ENCODE results near the gene FAM107B. TPM values are rescaled to one million over a fixed set of nuclear protein-coding genes. Genes with fewer than 3 reads are reported as not detected.

FAM107B gene
- total RNA-seq, 1 experiment from 2014 or later, result 41.6 TPM

GRCh38 chr10:14665865-14666857 lies 108.5 kb downstream of the FAM107B start:
- no peak overlapping the region for H3K9ac ChIP-seq (ENCODE audit: low read length)
- H3K9me3 ChIP-seq (ENCODE audit: control insufficient read depth in 1 of 2, insufficient read depth in 1 of 2, low read depth in 1 of 2, low read length in 2 of 2), result no peaks in the 10 kb centered on the region
- no peak for TF ChIP-seq TCF7L2 (IDR thresholded peaks at IDR 0.05; ENCODE audit: borderline replicate concordance, extremely low read depth, insufficient read depth, insufficient read length)
- TF ChIP-seq, protein P1, sequence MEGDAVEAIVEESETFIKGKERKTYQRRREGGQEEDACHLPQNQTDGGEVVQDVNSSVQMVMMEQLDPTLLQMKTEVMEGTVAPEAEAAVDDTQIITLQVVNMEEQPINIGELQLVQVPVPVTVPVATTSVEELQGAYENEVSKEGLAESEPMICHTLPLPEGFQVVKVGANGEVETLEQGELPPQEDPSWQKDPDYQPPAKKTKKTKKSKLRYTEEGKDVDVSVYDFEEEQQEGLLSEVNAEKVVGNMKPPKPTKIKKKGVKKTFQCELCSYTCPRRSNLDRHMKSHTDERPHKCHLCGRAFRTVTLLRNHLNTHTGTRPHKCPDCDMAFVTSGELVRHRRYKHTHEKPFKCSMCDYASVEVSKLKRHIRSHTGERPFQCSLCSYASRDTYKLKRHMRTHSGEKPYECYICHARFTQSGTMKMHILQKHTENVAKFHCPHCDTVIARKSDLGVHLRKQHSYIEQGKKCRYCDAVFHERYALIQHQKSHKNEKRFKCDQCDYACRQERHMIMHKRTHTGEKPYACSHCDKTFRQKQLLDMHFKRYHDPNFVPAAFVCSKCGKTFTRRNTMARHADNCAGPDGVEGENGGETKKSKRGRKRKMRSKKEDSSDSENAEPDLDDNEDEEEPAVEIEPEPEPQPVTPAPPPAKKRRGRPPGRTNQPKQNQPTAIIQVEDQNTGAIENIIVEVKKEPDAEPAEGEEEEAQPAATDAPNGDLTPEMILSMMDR (IDR thresholded peaks at IDR 0.05 in 2 of 3, conservative IDR thresholded peaks at IDR 0.05 in 1 of 3; ENCODE audit: borderline replicate concordance in 1 of 3, insufficient read depth in 1 of 3, low read depth in 2 of 3, low read length in 2 of 3), result no peak
- no peak for TF ChIP-seq SP1 (IDR thresholded peaks at IDR 0.05; ENCODE audit: low read depth)
- no peak for TF ChIP-seq EZH2phosphoT487 (IDR thresholded peaks at IDR 0.05; ENCODE audit: borderline replicate concordance)
- TF ChIP-seq, protein P2, sequence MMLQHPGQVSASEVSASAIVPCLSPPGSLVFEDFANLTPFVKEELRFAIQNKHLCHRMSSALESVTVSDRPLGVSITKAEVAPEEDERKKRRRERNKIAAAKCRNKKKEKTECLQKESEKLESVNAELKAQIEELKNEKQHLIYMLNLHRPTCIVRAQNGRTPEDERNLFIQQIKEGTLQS (IDR thresholded peaks at IDR 0.05), result no peak
- TF ChIP-seq, protein P3, sequence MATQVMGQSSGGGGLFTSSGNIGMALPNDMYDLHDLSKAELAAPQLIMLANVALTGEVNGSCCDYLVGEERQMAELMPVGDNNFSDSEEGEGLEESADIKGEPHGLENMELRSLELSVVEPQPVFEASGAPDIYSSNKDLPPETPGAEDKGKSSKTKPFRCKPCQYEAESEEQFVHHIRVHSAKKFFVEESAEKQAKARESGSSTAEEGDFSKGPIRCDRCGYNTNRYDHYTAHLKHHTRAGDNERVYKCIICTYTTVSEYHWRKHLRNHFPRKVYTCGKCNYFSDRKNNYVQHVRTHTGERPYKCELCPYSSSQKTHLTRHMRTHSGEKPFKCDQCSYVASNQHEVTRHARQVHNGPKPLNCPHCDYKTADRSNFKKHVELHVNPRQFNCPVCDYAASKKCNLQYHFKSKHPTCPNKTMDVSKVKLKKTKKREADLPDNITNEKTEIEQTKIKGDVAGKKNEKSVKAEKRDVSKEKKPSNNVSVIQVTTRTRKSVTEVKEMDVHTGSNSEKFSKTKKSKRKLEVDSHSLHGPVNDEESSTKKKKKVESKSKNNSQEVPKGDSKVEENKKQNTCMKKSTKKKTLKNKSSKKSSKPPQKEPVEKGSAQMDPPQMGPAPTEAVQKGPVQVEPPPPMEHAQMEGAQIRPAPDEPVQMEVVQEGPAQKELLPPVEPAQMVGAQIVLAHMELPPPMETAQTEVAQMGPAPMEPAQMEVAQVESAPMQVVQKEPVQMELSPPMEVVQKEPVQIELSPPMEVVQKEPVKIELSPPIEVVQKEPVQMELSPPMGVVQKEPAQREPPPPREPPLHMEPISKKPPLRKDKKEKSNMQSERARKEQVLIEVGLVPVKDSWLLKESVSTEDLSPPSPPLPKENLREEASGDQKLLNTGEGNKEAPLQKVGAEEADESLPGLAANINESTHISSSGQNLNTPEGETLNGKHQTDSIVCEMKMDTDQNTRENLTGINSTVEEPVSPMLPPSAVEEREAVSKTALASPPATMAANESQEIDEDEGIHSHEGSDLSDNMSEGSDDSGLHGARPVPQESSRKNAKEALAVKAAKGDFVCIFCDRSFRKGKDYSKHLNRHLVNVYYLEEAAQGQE (IDR thresholded peaks at IDR 0.05; ENCODE audit: low read depth), result peak; percentile 61
- no peak for TF ChIP-seq EZH2 (IDR thresholded peaks at IDR 0.05)
- intact Hi-C loops (cut with micrococcal nuclease), result no loop called here
- no peak overlapping the region for H3K4me3 ChIP-seq (replicated peaks in 1 of 2; ENCODE audit: low read depth in 1 of 2, low read length in 2 of 2)
- no peaks in the 10 kb centered on the region for H3K36me3 ChIP-seq (ENCODE audit: control insufficient read depth in 1 of 2, insufficient read depth in 2 of 2, low read length in 2 of 2)
- no peak for DNase-seq (ENCODE audit: low read depth, low spot score)
- no peaks in the 10 kb centered on the region for H3K27me3 ChIP-seq (ENCODE audit: insufficient read depth, low read length)
- ChIA-PET POLR2A (no interaction called here), RAD21 (ENCODE audit: low non-redundant PET in 1 of 2, low total read pairs in 2 of 2, uncharacterized antibody in 2 of 2, unreplicated experiment in 2 of 2) (no interaction called here), CTCF (no interaction called here)
- no peaks in the 10 kb centered on the region for H3K79me2 ChIP-seq (ENCODE audit: insufficient read depth, low read length)
- no peak for ATAC-seq
- H3K9me2 ChIP-seq (ENCODE audit: insufficient read depth), result no peaks in the 10 kb centered on the region
- no TSS peak for BruUV-seq (replicated peaks)
- no peak overlapping the region for H3K27ac ChIP-seq (ENCODE audit: low read depth, low read length)
- H3K4me2 ChIP-seq (ENCODE audit: low read length), result no peak overlapping the region
- H2AFZ ChIP-seq (ENCODE audit: low read depth, low read length, poor library complexity, severe bottlenecking), result no peak overlapping the region
- no peaks in the 10 kb centered on the region for H4K20me1 ChIP-seq (ENCODE audit: insufficient read depth)
- H3K4me1 ChIP-seq (ENCODE audit: control insufficient read depth in 1 of 2, insufficient read depth in 2 of 2, low read length in 2 of 2), result 0 out of 4 replicates have a peak, but pooled peaks cover 0 to 2% of the 10 kb centered on the region in 2 experiments
